GM19238 (cell line): Measurements from ENCODE around the gene PIH1D1.

Source experiments
- DNase-seq: peaks from one replicate; pipeline ENCODE4 v3.0.0; 2011; ENCODE audit warnings: low spot score; ENCODE audit not compliant: insufficient read length

Gene PIH1D1

GRCh38 chr19:49435670-49436069 is 15.9 kb downstream of the PIH1D1 start:
- no peak for DNase-seq

- no peak for DNase-seq
These were observed 16.6 kb downstream of the PIH1D1 start for GRCh38 chr19:49434907-49435583.

- no peak for DNase-seq
These were observed 18.2 kb downstream of the PIH1D1 start for GRCh38 chr19:49433240-49433901.

GRCh38 chr19:49432141-49433073 is 19.2 kb downstream of the PIH1D1 start:
- no peak for DNase-seq

GRCh38 chr19:49431330-49431749 is 20.3 kb downstream of the PIH1D1 start:
- no peak for DNase-seq

- DNase-seq = no peak
These were observed 20.8 kb downstream of the PIH1D1 start for GRCh38 chr19:49430678-49431329.

GRCh38 chr19:49430172-49430677 is 21.4 kb downstream of the PIH1D1 start:
- no peak for DNase-seq

GRCh38 chr19:49428547-49429451 is 22.8 kb downstream of the PIH1D1 start:
- DNase-seq = no peak

- DNase-seq = no peak
These were observed 23.6 kb downstream of the PIH1D1 start for GRCh38 chr19:49427855-49428546.

GRCh38 chr19:49427339-49427738 is 24.3 kb downstream of the PIH1D1 start:
- DNase-seq = no peak

- no peak for DNase-seq
These were observed 25.6 kb downstream of the PIH1D1 start for GRCh38 chr19:49425922-49426592.

- DNase-seq = no peak
These were observed 26.4 kb downstream of the PIH1D1 start, which contains the start of gene GFY for GRCh38 chr19:49425178-49425577. Gene GFY, plus strand, starts transcription at chr19:49425388. Its CDS starts 1,043 bp downstream, at chr19:49426431.

- DNase-seq = no peak
These were observed 27.7 kb downstream of the PIH1D1 start for GRCh38 chr19:49423985-49424303.

- no peak for DNase-seq
These were observed 28.3 kb downstream of the PIH1D1 start, which contains the start of gene PTH2 for GRCh38 chr19:49423071-49423984. Gene PTH2, minus strand, starts transcription at chr19:49423441. Its CDS starts 102 bp downstream, at chr19:49423339.

GRCh38 chr19:49422407-49423070 is 29.1 kb downstream of the PIH1D1 start:
- no peak for DNase-seq

GRCh38 chr19:49421878-49422202 is 29.8 kb downstream of the PIH1D1 start:
- no peak for DNase-seq

- DNase-seq = peak; percentile 54
These were observed 30.4 kb downstream of the PIH1D1 start for GRCh38 chr19:49421039-49421877.
